ENCODE measurements around the gene MRFAP1L1. TPM values are rescaled to one million over a fixed set of nuclear protein-coding genes. Genes with fewer than 3 reads are reported as not detected.

Gene MRFAP1L1
- total and polyA plus RNA-seq, 9 of the 15 experiments (the other 6 are each of a cell fraction or from before 2014, with no cell fraction given) = 37.6 to 111 (median 83.8) TPM

GRCh38 chr4:6716018-6716911 lies 6.6 kb upstream of the MRFAP1L1 start, which contains the start of gene BLOC1S4 (continued):
- TF ChIP-seq ZBTB40 (IDR thresholded peaks at IDR 0.05) (peak; percentile 85), ZBTB40 (CRISPR knock-in tag; IDR thresholded peaks at IDR 0.05) (no peak), CCNT2 (IDR thresholded peaks at IDR 0.05; ENCODE audit: borderline replicate concordance, extremely low read depth, insufficient read length, low read depth, low read length) (peak; percentile 71), FOSL1 (tag; conservative IDR thresholded peaks at IDR 0.05) (0 out of 2 replicates have a peak, but pooled peaks have one; percentile 8), HMGXB4 (CRISPR knock-in tag; IDR thresholded peaks at IDR 0.05) (peak; percentile 84), TEAD1 (CRISPR knock-in tag; IDR thresholded peaks at IDR 0.05) (peak; percentile 60 to 72; a peak in 3 of 4 replicates), ELF2 (CRISPR knock-in tag; IDR thresholded peaks at IDR 0.05) (peak; percentile 87; the same call in 1 of the 2 replicates), KLF13 (tag; IDR thresholded peaks at IDR 0.05; ENCODE audit: borderline replicate concordance, low read depth) (peak; percentile 51; the same call in 1 of the 2 replicates), POLR2AphosphoS5 (IDR thresholded peaks at IDR 0.05; ENCODE audit: control insufficient read depth, insufficient read depth, low read depth, low read length) (peak; percentile 70), E2F1 (CRISPR knock-in tag; IDR thresholded peaks at IDR 0.05) (peak; percentile 47; the same call in 1 of the 2 replicates), NFIX (CRISPR knock-in tag; IDR thresholded peaks at IDR 0.05; ENCODE audit: low read depth) (no peak), ZNF217 (CRISPR knock-in tag; IDR thresholded peaks at IDR 0.05) (no peak), HSF4 (CRISPR knock-in tag; IDR thresholded peaks at IDR 0.05; ENCODE audit: borderline replicate concordance) (no peak)
